ENCODE results near the gene HOXD10.

Gene HOXD10

GRCh38 chr2:176115883-176116813 is at the start of gene HOXD10:
Gene HOXD10 (plus strand): TSS chr2:176116778. CDS start chr2:176116834, 56 bp downstream.
- DNase-seq = no peak

- DNase-seq = no peak
These were observed 48.8 kb upstream of the HOXD10 start for GRCh38 chr2:176067589-176068418.

GRCh38 chr2:176068419-176068832 is 48.2 kb upstream of the HOXD10 start:
- no peak for DNase-seq

- no peak for DNase-seq
These were observed 45.0 kb upstream of the HOXD10 start for GRCh38 chr2:176071330-176072291.

- no peak for DNase-seq
These were observed 44.3 kb upstream of the HOXD10 start for GRCh38 chr2:176072292-176072669.

- DNase-seq = no peak
These were observed 43.4 kb upstream of the HOXD10 start for GRCh38 chr2:176072951-176073904.

GRCh38 chr2:176074919-176075425 is 41.6 kb upstream of the HOXD10 start:
- DNase-seq = no peak

- DNase-seq = no peak
These were observed 41.1 kb upstream of the HOXD10 start for GRCh38 chr2:176075481-176075880.

GRCh38 chr2:176076063-176076462 is 40.5 kb upstream of the HOXD10 start:
- DNase-seq = no peak

GRCh38 chr2:176076796-176077195 is 39.8 kb upstream of the HOXD10 start:
- no peak for DNase-seq

- DNase-seq = no peak
These were observed 37.9 kb upstream of the HOXD10 start for GRCh38 chr2:176078541-176079284.

GRCh38 chr2:176079285-176079830 is 37.2 kb upstream of the HOXD10 start:
- no peak for DNase-seq

- DNase-seq = no peak
These were observed 36.6 kb upstream of the HOXD10 start for GRCh38 chr2:176079831-176080539.

- no peak for DNase-seq
These were observed 35.8 kb upstream of the HOXD10 start for GRCh38 chr2:176080540-176081375.

- no peak for DNase-seq
These were observed 35.2 kb upstream of the HOXD10 start for GRCh38 chr2:176081376-176081836.

GRCh38 chr2:176081837-176082524 is 34.6 kb upstream of the HOXD10 start:
- no peak for DNase-seq

GRCh38 chr2:176082525-176082823 is 34.1 kb upstream of the HOXD10 start:
- no peak for DNase-seq
